HEK293 (cell line): Measurements from ENCODE around the gene ALKBH2.
A peak's percentile ranks its signal among the peaks of the same experiment; 100 is the strongest.

Experiments used
- CTCF ChIA-PET: fragments of 350-600 bp; formaldehyde crosslinking; extraction: SDS; loops from one replicate; lab custom pipeline; 2021; ENCODE audit warnings: antibody characterized with exemption; lab: Yijun Ruan, JAX
- POLR2A ChIA-PET: fragments of 300-600 bp; formaldehyde crosslinking; extraction: SDS; loops from one replicate; lab custom pipeline; 2020; ENCODE audit warnings: antibody characterized with exemption, inconsistent platforms; lab: Yijun Ruan, JAX
- H3K27ac ChIP-seq: fragments of 200-500 bp; sonication (Bioruptor generic); 2 replicates; pipeline ENCODE4 v1.5.1; 2014; ENCODE audit warnings: low read depth, low read length, control low read depth, inconsistent platforms; ENCODE audit errors: extremely low read depth
- H3K36me3 ChIP-seq, 2 experiments: fragments of 200-500 bp in 1 of 2; sonication (Bioruptor generic) in 1 of 2; 1 replicate in 1 of 2; 2 replicates in 1 of 2; pipeline ENCODE4 v1.5.1; 2014 to 2017; ENCODE audit warnings: inconsistent platforms in 2 of 2, low read length in 2 of 2; ENCODE audit not compliant: control insufficient read depth in 2 of 2, insufficient read depth in 1 of 2
- H3K4me1 ChIP-seq: fragments of 200-500 bp; sonication (Bioruptor generic); 2 replicates; pipeline ENCODE4 v1.5.1; 2014; ENCODE audit warnings: mild to moderate bottlenecking, low read length, inconsistent platforms; ENCODE audit not compliant: control insufficient read depth, insufficient read depth
- H3K4me3 ChIP-seq: 2 replicates; pipeline ENCODE4 v1.5.1; 2011; ENCODE audit warnings: low read depth, mild to moderate bottlenecking, control low read depth, low read length, moderate library complexity
- H3K9me3 ChIP-seq: fragments of 200-500 bp; sonication (Bioruptor generic); 2 replicates; pipeline ENCODE4 v1.5.1; 2014; ENCODE audit warnings: low read depth, low read length, inconsistent platforms; ENCODE audit not compliant: control insufficient read depth, insufficient read depth
- TCF7L2 ChIP-seq: IDR thresholded peaks from 2 replicates; pipeline ENCODE4 v1.6.1; 2011; ENCODE audit warnings: low read depth, mild to moderate bottlenecking, inconsistent platforms, low read length, moderate library complexity, borderline replicate concordance
- ZBTB1 ChIP-seq: fragments of 450-650 bp; formaldehyde crosslinking; IDR thresholded peaks from 2 replicates; pipeline ENCODE4 v1.5.1; 2016; ENCODE audit warnings: missing biosample characterization, missing genetic modification characterization
- ZBTB20 ChIP-seq: fragments of 450-650 bp; formaldehyde crosslinking; IDR thresholded peaks from 2 replicates; pipeline ENCODE4 v1.5.1; 2016; ENCODE audit warnings: missing biosample characterization, missing genetic modification characterization
- ZNF10 ChIP-seq: fragments of 450-650 bp; formaldehyde crosslinking; IDR thresholded peaks from 2 replicates; pipeline ENCODE4 v1.5.1; 2017; ENCODE audit warnings: missing biosample characterization, missing genetic modification characterization
- ZNF121 ChIP-seq: fragments of 450-650 bp; formaldehyde crosslinking; IDR thresholded peaks from 2 replicates; pipeline ENCODE4 v1.5.1; 2016; ENCODE audit warnings: missing biosample characterization, missing genetic modification characterization
- ZNF132 ChIP-seq: fragments of 450-650 bp; formaldehyde crosslinking; IDR thresholded peaks from 2 replicates; pipeline ENCODE4 v1.5.1; 2017; ENCODE audit warnings: missing biosample characterization, missing genetic modification characterization, borderline replicate concordance
- ZNF202 ChIP-seq: fragments of 450-650 bp; formaldehyde crosslinking; IDR thresholded peaks from 2 replicates; pipeline ENCODE4 v1.5.1; 2016; ENCODE audit warnings: missing biosample characterization, missing genetic modification characterization, borderline replicate concordance
- ZNF24 ChIP-seq: fragments of 450-650 bp; formaldehyde crosslinking; IDR thresholded peaks from 2 replicates; pipeline ENCODE4 v1.5.1; 2016; ENCODE audit warnings: missing biosample characterization, missing genetic modification characterization
- ZNF266 ChIP-seq: fragments of 450-650 bp; formaldehyde crosslinking; IDR thresholded peaks from 2 replicates; pipeline ENCODE4 v1.5.1; 2016; ENCODE audit warnings: missing biosample characterization, missing genetic modification characterization, low read depth
- ZNF292 ChIP-seq: fragments of 450-650 bp; formaldehyde crosslinking; IDR thresholded peaks from 2 replicates; pipeline ENCODE4 v1.5.1; 2016; ENCODE audit warnings: low read depth, missing biosample characterization, missing genetic modification characterization, borderline replicate concordance
- ZNF302 ChIP-seq: fragments of 450-650 bp; formaldehyde crosslinking; IDR thresholded peaks from 2 replicates; pipeline ENCODE4 v1.5.1; 2016; ENCODE audit warnings: missing biosample characterization, missing genetic modification characterization, low read depth
- ZNF391 ChIP-seq: fragments of 450-650 bp; formaldehyde crosslinking; IDR thresholded peaks from 2 replicates; pipeline ENCODE4 v1.5.1; 2016; ENCODE audit warnings: low read depth, missing biosample characterization, missing genetic modification characterization, borderline replicate concordance
- ZNF423 ChIP-seq: fragments of 450-650 bp; formaldehyde crosslinking; IDR thresholded peaks from 2 replicates; pipeline ENCODE4 v1.5.1; 2016; ENCODE audit warnings: missing biosample characterization, missing genetic modification characterization
- ZNF610 ChIP-seq: fragments of 450-650 bp; formaldehyde crosslinking; IDR thresholded peaks from 2 replicates; pipeline ENCODE4 v1.5.1; 2016; ENCODE audit warnings: missing biosample characterization, missing genetic modification characterization, borderline replicate concordance
- ZNF623 ChIP-seq: fragments of 450-650 bp; formaldehyde crosslinking; IDR thresholded peaks from 2 replicates; pipeline ENCODE4 v1.5.1; 2016; ENCODE audit warnings: missing biosample characterization, missing genetic modification characterization
- ZNF629 ChIP-seq: fragments of 450-650 bp; formaldehyde crosslinking; IDR thresholded peaks from 2 replicates; pipeline ENCODE4 v1.5.1; 2017; ENCODE audit warnings: missing biosample characterization, missing genetic modification characterization
- ZNF792 ChIP-seq: fragments of 450-650 bp; formaldehyde crosslinking; IDR thresholded peaks from 2 replicates; pipeline ENCODE4 v1.5.1; 2016; ENCODE audit warnings: missing biosample characterization, missing genetic modification characterization
- ZSCAN16 ChIP-seq: fragments of 450-650 bp; formaldehyde crosslinking; IDR thresholded peaks from 2 replicates; pipeline ENCODE4 v1.5.1; 2016; ENCODE audit warnings: missing biosample characterization, missing genetic modification characterization
- TF ChIP-seq, protein P1 (sequence below): fragments of 450-650 bp; formaldehyde crosslinking; IDR thresholded peaks from 2 replicates; pipeline ENCODE4 v1.5.1; 2016; ENCODE audit warnings: missing biosample characterization, missing genetic modification characterization
- TF ChIP-seq, protein P2 (sequence below): fragments of 450-650 bp; formaldehyde crosslinking; IDR thresholded peaks from 2 replicates; pipeline ENCODE4 v1.5.1; 2016; ENCODE audit warnings: missing biosample characterization, missing genetic modification characterization
- TF ChIP-seq, protein P3 (sequence below): fragments of 450-650 bp; formaldehyde crosslinking; conservative IDR thresholded peaks from 2 replicates; pipeline ENCODE4 v1.5.1; 2016; ENCODE audit warnings: low read depth, missing biosample characterization, missing genetic modification characterization
- TF ChIP-seq, protein P4 (sequence below): fragments of 450-650 bp; formaldehyde crosslinking; IDR thresholded peaks from 2 replicates; pipeline ENCODE4 v1.5.1; 2016; ENCODE audit warnings: missing biosample characterization, missing genetic modification characterization
- TF ChIP-seq, protein P5 (sequence below): fragments of 450-650 bp; formaldehyde crosslinking; IDR thresholded peaks from 2 replicates; pipeline ENCODE4 v1.5.1; 2016; ENCODE audit warnings: missing biosample characterization, missing genetic modification characterization
- TF ChIP-seq, protein P6 (sequence below): fragments of 450-650 bp; formaldehyde crosslinking; IDR thresholded peaks from 2 replicates; pipeline ENCODE4 v1.5.1; 2016; ENCODE audit warnings: missing biosample characterization, missing genetic modification characterization

Gene ALKBH2

DNA sequence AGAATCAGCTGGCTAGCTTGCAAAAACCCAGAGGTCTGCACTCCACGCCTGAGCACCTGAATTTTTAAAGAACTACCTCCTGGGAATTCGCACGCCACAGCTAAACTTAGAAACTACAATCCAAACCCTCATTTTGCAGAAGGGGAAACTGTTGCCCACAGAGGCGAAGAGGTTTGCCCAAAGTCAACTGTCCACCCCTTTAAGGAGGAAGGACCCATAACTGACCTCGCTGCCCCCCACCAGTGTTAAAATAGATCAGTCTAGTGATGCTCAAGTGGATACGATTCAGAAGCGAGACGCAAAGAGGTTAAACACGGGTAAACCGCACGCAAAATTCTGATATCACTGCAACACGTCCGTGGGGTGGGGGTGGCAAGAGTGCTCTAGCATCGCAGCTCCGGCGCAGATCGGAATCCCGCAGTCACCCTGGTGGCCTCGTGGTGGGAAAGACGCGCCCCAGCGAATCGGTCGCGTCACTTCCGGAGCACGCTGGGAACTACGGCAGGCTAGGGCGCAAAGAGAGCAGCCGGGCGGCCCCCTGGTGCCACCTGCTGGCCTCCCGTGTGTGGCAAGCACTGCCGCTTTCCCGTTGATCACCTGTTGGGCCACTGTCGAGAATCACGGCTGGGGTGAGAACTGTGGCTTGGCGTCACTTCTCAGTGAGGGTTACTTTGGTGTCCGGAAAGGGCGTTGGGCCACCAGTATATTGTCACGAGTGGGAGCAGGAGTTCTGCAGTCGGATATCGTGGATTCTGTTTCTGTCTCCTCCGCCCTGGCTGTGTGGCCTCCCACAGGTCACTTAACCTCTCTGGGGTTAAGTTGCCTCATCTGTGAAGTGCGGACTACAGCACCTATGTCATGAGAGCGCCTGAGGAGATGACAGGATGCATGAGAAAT, at the start of gene ALKBH2:
ALKBH2 (minus strand) TSS at position 451 of the 897 bp plus-strand sequence. CDS start 686 bp downstream, outside the sequence.
- ChIA-PET CTCF (interaction anchor here (0.5 to 2.6 kb wide), 17 partner anchors 9 to 577 kb away, joined by 3 to 13 read pairs (median 4); no protein-coding TSS in a partner anchor), POLR2A (no interaction called here)
- Histone ChIP-seq H3K27ac (no peak within 1 kb of the TSS; the same call in 1 of the 2 replicates), H3K4me1 (no peaks in the 10 kb centered on the region), H3K4me3 (peak within 1 kb of the TSS; percentile 32), H3K36me3 (peaks cover 16 to 29% of the 10 kb centered on the region in 2 experiments; a peak in 2 of 3 replicates), H3K9me3 (no peaks in the 10 kb centered on the region)
- TF ChIP-seq ZNF202 (tag by site-specific recombination): no peak
- TF ChIP-seq ZNF292 (tag by site-specific recombination): no peak
- peak; percentile 53; the same call in 1 of the 2 replicates for TF ChIP-seq ZNF10 (tag by site-specific recombination)
- TF ChIP-seq ZNF423 (tag by site-specific recombination): no peak
- TF ChIP-seq, protein P1, sequence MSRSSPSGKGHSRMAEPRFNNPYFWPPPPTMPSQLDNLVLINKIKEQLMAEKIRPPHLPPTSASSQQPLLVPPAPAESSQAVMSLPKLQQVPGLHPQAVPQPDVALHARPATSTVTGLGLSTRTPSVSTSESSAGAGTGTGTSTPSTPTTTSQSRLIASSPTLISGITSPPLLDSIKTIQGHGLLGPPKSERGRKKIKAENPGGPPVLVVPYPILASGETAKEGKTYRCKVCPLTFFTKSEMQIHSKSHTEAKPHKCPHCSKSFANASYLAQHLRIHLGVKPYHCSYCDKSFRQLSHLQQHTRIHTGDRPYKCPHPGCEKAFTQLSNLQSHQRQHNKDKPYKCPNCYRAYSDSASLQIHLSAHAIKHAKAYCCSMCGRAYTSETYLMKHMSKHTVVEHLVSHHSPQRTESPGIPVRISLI (tag by site-specific recombination): no peak
- TF ChIP-seq, protein P2, sequence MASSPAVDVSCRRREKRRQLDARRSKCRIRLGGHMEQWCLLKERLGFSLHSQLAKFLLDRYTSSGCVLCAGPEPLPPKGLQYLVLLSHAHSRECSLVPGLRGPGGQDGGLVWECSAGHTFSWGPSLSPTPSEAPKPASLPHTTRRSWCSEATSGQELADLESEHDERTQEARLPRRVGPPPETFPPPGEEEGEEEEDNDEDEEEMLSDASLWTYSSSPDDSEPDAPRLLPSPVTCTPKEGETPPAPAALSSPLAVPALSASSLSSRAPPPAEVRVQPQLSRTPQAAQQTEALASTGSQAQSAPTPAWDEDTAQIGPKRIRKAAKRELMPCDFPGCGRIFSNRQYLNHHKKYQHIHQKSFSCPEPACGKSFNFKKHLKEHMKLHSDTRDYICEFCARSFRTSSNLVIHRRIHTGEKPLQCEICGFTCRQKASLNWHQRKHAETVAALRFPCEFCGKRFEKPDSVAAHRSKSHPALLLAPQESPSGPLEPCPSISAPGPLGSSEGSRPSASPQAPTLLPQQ: peak; percentile 85
- TF ChIP-seq ZSCAN16 (tag by site-specific recombination): peak; percentile 25; the same call in 1 of the 2 replicates
- TF ChIP-seq ZNF302 (tag by site-specific recombination): no peak
- no peak for TF ChIP-seq TCF7L2
- peak; percentile 55; the same call in 1 of the 2 replicates for TF ChIP-seq ZNF24
- TF ChIP-seq, protein P3, sequence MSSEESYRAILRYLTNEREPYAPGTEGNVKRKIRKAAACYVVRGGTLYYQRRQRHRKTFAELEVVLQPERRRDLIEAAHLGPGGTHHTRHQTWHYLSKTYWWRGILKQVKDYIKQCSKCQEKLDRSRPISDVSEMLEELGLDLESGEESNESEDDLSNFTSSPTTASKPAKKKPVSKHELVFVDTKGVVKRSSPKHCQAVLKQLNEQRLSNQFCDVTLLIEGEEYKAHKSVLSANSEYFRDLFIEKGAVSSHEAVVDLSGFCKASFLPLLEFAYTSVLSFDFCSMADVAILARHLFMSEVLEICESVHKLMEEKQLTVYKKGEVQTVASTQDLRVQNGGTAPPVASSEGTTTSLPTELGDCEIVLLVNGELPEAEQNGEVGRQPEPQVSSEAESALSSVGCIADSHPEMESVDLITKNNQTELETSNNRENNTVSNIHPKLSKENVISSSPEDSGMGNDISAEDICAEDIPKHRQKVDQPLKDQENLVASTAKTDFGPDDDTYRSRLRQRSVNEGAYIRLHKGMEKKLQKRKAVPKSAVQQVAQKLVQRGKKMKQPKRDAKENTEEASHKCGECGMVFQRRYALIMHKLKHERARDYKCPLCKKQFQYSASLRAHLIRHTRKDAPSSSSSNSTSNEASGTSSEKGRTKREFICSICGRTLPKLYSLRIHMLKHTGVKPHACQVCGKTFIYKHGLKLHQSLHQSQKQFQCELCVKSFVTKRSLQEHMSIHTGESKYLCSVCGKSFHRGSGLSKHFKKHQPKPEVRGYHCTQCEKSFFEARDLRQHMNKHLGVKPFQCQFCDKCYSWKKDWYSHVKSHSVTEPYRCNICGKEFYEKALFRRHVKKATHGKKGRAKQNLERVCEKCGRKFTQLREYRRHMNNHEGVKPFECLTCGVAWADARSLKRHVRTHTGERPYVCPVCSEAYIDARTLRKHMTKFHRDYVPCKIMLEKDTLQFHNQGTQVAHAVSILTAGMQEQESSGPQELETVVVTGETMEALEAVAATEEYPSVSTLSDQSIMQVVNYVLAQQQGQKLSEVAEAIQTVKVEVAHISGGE: peak; percentile 91
- TF ChIP-seq, protein P4, sequence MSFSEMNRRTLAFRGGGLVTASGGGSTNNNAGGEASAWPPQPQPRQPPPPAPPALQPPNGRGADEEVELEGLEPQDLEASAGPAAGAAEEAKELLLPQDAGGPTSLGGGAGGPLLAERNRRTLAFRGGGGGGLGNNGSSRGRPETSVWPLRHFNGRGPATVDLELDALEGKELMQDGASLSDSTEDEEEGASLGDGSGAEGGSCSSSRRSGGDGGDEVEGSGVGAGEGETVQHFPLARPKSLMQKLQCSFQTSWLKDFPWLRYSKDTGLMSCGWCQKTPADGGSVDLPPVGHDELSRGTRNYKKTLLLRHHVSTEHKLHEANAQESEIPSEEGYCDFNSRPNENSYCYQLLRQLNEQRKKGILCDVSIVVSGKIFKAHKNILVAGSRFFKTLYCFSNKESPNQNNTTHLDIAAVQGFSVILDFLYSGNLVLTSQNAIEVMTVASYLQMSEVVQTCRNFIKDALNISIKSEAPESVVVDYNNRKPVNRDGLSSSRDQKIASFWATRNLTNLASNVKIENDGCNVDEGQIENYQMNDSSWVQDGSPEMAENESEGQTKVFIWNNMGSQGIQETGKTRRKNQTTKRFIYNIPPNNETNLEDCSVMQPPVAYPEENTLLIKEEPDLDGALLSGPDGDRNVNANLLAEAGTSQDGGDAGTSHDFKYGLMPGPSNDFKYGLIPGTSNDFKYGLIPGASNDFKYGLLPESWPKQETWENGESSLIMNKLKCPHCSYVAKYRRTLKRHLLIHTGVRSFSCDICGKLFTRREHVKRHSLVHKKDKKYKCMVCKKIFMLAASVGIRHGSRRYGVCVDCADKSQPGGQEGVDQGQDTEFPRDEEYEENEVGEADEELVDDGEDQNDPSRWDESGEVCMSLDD (tag by site-specific recombination): peak; percentile 35; the same call in 1 of the 2 replicates
- TF ChIP-seq ZNF132 (tag by site-specific recombination): no peak
- no peak for TF ChIP-seq ZNF266
- no peak for TF ChIP-seq ZBTB20 (tag by site-specific recombination)
- TF ChIP-seq, protein P5, sequence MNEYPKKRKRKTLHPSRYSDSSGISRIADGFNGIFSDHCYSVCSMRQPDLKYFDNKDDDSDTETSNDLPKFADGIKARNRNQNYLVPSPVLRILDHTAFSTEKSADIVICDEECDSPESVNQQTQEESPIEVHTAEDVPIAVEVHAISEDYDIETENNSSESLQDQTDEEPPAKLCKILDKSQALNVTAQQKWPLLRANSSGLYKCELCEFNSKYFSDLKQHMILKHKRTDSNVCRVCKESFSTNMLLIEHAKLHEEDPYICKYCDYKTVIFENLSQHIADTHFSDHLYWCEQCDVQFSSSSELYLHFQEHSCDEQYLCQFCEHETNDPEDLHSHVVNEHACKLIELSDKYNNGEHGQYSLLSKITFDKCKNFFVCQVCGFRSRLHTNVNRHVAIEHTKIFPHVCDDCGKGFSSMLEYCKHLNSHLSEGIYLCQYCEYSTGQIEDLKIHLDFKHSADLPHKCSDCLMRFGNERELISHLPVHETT: peak; percentile 78
- TF ChIP-seq ZNF391 (tag by site-specific recombination): peak; percentile 32; the same call in 1 of the 2 replicates
- 0 out of 2 replicates have a peak, but pooled peaks have one; percentile 17 for TF ChIP-seq ZNF610 (tag by site-specific recombination)
- no peak for TF ChIP-seq ZNF623
- no peak for TF ChIP-seq ZNF792
- no peak for TF ChIP-seq ZNF121
- TF ChIP-seq, protein P6, sequence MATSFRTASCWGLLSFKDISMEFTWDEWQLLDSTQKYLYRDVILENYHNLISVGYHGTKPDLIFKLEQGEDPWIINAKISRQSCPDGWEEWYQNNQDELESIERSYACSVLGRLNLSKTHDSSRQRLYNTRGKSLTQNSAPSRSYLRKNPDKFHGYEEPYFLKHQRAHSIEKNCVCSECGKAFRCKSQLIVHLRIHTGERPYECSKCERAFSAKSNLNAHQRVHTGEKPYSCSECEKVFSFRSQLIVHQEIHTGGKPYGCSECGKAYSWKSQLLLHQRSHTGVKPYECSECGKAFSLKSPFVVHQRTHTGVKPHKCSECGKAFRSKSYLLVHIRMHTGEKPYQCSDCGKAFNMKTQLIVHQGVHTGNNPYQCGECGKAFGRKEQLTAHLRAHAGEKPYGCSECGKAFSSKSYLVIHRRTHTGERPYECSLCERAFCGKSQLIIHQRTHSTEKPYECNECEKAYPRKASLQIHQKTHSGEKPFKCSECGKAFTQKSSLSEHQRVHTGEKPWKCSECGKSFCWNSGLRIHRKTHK: no peak
- peak; percentile 92 for TF ChIP-seq ZNF629
- 0 out of 2 replicates have a peak, but pooled peaks have one; percentile 57 for TF ChIP-seq ZBTB1
